HG03159 (cell line): ENCODE data around the gene MBNL2.
"Not testable (repeated sequence)": the region's sequence is repeated elsewhere in the genome, so short reads cannot be mapped to it uniquely, and the experiment has no call there.

ENCODE experiments used
- ATAC-seq: cut with Tn5 transposase; IDR thresholded peaks from one replicate; pipeline ENCODE4 v1.9.1; 2021; ENCODE audit warnings: mild to moderate bottlenecking, moderate library complexity; ENCODE audit not compliant: unreplicated experiment

MBNL2 gene

DNA sequence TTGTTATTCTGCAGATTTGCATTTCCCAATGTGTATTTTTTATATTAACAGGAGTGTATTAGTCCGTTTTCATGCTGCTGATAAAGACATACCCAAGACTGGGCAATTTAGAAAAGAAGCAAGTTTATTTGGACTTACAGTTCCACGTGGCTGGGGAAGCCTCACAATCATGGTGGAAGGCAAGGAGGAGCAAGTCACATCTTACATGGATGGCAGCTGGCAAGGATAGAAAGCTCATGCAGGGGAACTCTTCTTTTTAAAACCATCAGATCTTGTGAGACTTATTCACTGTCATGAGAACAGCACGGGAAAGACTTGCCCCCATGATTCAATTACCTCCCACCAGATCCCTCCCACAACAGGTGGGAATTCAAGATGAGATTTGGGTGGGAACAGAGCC is 14.9 kb upstream of the MBNL2 start:
- ATAC-seq: not testable (repeated sequence)

DNA sequence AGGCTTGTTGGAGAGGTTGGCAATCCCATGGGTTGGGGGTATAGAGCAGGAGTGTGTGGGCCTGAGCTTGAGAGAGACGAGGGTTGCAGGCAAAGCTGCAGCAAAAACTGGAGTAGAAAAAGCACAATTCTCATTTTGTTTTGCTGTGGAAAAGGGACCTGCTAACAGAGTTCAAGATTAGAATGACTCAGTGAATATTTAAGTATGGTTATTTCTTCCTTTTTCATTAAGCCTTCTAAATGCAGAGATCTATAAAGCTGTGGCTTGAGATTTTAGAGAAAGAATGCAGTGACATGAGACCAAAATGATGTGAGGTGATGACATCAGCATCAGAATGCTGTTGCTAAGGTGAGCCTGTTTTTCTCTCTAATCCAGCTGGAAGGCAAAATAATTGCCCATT is 10.8 kb upstream of the MBNL2 start:
- ATAC-seq: no peak

DNA sequence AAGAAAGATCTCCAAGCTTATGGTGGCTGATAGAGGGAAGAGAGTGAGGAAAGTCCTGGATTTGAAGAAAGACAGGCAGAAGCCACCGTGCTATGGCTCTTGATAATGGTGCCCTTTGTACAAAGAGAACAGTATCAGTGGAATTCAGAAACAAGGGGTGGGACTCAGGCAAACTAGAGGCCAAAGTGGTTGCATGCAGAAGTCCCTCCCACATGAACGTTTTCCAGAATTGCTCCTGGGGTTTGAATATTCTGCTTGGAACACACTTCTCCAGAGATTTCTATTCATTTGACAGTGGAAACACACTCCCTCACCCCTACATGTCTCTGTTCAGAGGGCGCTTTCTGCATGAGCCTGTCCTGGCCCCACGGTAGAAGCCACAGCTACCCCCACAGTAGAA is 10.1 kb upstream of the MBNL2 start:
- no peak for ATAC-seq

DNA sequence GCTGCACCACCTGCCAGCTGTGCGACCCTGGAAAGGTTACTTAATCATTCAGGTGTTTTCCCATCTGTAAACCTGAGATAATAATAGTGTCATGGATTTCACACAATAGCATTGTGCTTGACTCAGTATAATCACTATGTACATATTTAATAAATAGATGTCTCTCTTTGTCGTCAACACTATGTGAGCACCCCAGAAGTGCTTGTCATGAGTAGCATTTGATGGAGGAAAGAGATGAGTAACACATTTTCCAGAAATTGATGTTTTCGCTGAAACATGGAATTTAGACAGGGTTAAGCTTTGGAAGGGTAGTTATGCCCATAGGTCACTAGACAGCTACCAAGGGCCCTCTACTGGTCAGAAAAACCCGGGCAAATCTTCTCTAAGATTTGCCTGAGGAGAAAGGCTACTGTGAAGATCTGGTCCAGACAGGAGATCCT is 9.5 kb upstream of the MBNL2 start:
- ATAC-seq: no peak

DNA sequence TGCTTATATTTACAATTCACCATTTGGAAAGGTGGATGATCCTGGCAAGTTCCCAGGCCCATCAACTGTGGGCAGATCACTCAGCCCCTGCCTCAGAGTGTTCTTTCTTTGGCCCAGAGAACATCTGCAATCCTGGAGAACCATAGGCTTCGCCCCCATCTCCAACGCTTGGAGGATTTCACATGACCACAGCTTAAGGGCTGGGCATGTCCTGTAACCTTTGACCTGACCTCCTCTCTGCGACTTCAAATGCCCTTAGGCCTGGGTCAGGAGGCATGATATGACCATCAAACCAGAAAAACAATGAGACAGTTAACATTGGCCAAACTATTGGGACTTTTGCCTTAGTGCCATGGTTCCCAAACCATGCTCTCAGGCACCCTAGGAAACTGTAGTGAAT is 7.2 kb upstream of the MBNL2 start:
- ATAC-seq: peak; percentile 4

DNA sequence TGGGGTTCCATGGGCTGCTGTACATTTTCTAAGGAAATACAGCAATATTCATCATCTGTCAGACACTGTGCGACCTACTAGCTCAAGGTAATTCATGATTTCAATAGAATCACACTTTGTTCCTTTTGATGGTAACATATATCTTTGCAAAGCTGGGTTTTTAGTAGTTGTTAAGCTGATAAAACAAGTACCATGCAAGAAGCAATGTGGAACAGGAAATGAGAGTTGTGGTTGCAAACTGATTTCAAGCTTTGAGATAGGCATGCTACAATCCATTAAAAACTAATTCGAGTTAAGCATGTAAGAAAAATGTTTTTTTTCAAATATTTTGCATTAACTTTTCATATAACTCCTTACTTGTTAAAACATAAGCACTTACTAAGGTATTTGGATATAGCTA is 6.8 kb upstream of the MBNL2 start:
- peak; percentile 59 for ATAC-seq

DNA sequence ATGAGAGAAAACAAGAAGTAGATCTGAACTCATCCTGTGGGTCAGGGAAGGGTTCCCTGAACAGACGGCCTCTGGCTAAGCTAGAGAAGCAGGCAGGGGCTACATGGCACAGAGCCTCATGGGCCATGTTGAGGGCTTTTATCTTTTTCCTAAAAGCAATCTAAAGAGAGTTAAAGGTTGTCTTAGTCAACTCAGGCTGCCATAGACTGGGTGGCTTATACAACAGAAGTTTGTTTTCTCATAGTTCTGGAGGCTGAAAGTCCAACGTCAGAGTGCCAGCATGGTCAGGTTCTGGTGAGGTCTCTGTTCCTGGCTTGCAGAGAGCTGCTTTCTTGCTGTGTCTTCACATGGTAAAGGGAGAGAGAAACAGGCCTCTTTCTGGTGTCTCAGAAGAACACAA is 2.9 kb upstream of the MBNL2 start:
- ATAC-seq: no peak

DNA sequence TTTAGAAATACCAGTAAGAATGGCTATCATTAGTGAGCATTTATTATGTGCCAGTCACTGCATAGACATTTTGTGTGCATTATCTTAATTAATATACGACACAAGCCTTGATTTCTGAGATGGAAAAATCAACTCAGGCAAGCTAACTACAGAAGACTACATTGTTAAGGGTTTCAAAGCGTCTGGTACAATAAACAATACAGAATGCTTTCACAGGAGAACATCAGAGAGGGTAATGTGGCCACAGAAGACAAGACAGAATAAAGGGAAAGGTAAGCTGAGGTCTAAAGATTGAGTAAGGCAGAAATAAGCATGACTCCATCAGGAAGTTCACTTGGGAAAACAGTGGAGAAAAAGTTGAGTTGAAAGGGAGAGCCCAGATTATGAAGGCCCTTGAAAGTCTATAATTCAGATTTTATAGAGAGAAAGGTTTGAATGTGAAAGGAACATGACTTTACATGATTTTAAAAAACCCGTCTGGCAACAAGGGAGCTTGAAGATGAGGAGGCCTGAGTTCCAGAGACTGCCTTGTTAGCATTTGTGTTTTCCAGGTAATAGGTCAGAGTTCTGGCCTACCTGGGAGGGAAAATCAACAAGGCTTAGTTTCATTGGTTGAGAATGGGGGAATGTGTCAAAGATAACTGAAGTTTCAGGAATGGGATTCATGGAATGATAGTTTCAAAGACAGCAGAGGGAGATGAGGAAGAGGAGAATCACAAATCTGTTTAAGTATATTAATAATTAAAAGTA is 1.8 kb upstream of the MBNL2 start:
- ATAC-seq: no peak

DNA sequence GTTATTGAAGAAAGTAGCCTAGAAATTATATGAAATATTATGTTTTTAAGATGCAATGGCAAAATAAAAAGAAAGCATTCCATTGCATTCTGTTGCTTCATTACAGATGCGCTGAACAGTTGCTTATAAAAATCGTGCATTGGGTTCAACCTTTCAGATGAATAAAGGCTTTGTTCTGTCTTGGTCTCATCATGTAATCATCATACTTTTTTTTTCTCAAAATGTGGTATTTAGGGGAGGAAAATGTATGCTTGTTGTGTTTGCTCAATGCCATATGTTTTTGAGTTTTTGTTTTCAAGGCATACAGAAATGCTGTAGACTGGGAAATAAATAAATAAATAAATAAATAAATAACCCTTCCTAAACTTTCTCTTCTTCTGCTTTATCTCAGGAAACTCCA is 1.1 kb upstream of the MBNL2 start:
- no peak for ATAC-seq

DNA sequence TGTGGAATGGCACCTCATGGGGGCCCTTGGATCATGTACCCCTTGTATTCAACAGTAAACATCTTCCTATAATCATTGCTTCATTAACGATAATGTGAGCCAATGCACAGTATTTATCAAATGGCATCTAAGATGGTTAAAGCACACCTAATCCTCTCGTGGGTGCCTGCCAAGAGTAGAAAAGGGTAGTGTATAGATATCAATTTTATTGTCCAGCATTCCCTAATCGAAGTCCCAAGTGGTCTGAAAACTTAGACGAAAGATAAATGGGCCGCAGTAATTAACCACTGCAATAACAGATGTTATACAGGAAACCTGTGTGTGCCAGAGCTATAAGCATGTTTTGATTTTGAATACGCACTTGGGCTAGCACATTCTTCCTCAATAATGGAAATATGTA is 667 bp upstream of the MBNL2 start:
- ATAC-seq: no peak

DNA sequence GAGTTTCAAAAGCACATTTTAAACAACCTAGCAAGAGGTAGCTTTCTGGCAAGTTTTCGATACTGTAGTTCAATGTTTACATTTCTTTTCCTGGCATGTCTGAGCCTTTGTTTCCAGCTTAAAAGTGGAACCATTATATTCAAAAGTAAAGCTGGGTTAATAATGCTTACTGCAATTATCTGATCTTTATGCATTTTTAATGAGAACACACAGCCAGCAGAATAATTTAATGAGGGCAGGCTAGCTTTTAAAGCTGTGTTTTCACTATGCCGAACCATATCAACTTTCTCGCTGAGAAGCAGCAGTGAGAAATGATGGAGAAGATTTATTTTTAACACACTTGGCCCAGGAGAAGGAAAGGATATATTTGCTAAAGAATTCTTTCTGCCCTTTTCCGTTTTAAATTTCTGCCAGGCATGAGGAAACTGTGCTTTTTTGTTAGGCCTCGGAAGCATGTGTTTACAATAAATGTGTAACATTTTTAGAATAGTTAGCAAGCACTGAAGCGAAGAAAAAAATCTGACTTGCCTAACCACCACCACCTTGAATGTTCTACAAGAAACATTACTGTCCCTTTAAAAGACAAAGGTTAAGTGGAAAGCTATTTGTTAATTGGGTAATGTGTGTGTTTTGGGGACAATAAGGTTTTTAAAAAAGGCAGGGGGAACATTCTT is 1.0 kb downstream of the MBNL2 start:
- ATAC-seq: no peak

DNA sequence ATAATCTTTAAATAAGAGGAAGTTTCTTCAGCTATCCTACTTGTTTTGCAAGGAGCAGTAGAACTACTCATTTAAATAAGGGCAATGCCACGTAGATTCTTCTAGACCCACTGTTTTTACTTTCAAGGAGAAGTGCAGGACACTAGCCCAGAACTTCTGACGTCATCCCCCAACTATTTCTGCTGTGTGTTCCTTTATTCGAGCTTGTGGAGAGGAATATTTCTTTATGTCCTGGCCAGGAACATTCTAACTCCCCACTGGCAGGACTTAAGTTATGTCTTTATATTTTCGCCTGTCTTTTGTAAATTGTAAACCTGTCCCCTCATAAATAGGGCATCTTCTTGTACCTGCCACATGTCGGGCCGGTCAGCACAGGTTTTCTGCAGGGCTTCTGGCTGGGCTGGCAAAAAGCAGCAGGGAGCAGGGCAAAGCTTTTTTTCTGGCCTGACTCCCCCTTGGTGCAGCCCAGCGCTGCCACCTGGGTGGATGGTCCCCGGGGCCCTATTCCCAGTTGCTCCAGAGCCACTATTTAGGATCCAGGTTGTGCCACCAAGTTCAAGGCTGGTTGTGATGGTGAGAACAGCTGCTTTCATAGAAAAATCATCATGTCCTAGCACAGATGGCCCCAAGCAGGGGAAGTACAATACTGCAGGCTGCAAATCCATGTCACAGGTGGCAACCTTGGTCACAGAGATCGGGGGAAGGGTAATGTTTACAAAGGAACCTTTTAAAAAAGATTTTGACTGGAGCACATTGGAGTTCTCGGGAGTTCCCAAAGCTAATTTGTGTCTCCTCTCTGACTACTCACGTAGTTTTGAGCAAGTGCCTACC is 1.8 kb downstream of the MBNL2 start:
- ATAC-seq: no peak

DNA sequence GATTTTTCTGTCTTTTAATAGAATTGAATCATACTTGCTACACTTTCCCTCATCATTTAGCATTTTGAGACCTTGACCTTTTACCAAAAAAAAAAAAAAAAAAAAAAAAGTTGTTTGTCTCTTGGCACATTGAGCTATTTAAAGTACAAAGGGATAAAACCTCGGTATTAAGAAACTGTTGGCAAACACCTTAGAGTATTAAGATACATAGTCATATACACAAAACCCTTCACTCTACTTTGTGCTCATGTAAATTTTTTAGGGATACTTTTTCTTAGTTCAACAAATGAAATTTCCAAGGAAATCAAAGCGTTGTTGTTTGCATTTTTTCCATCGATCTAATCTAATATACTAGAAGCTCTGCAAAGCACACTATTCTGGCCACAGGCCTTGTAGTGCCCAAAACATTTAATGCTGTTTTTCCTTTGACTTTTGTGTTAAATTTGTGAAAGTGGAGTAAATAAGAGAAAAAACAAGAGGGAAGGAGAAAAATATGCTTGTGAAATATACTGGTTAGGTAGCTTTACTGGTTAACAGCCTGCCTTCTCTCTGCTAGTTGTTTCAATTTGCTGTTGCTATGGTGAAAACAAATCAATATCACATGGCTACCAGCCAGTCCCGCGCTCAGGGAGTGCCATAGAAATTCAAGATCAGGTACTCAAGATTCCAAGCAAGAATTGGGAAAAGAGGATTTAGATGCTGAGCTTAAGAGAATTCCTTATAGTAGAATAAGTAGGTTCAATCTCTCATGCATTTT is 2.6 kb downstream of the MBNL2 start:
- ATAC-seq: no peak

DNA sequence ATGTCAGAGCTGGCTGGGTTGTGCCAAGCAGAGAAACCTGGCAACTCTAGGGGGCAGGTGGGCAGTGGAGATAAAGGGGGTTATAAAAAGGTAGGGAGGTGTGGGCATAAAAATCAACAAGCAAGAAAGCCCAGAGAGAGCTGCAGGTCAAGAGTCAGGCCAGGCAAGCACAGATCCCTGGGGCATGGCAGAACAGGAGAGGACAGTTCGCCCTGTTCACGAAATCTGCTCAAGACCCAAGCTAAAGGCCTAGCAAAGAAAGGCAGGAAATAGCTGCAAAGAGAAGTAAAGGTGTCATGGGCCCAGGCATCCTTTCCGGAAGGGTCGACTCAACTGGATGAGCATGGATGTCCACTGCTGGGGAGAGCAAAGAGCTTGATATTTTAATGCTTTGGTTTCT is 3.4 kb downstream of the MBNL2 start:
- ATAC-seq: no peak

DNA sequence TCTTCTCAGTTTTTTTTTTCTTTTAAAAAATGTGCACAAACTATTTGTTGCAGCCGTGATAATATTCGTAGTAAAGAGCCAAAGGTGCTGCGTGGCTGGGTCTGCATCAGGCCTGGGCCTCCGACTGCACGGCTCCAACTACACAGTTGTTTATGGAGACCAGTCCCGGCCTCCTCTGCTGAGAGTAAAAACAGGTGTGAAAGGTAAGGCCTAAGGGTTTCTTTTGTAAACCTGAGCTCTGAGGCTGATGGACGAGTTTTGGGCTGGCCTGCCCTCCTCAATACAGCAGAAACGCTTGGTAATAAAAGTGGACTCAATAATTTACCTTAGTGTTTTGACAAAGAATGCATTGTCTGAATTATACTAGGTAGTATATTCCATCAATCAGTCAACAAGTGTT is 3.9 kb downstream of the MBNL2 start:
- ATAC-seq: no peak

DNA sequence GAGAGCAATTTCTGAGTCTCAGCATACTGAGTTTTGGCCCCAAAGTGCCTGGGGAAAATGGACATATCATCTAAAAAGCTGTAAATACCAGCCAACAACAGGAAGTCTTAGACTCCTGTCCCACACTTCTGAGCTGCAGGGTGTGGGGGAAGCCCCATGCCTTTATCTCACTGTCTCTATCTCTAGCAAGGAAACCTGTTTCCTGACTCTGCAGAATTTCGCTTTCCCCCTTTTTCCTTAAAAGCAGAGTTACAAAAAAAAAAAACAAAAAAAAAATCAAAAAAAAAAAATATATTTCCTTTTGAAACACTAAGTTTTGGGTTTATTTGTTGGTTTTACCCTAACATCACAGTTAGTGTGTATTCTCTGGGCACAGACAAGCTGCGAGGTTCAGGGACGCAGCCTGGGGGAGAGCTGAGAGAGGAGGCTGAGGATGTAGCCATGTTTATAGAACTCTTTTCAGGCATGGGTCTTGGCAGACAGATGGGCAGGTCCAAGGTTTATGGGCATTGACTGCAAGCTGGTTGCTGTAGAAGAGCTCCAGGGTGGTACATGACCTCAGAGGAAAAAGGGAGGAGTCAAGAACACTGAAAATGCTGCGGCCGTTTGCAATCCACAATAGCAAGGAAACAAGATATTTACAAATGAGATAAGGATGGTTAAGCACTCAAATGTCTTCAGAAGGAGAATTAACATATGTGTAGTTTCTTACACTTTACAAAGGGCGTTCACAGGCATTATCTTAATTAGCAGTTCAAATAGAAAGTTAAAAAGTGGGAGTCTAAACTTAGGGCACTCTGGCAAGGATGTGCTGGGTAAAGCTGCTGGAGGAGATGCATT is 4.9 kb downstream of the MBNL2 start:
- peak; percentile 48 for ATAC-seq

DNA sequence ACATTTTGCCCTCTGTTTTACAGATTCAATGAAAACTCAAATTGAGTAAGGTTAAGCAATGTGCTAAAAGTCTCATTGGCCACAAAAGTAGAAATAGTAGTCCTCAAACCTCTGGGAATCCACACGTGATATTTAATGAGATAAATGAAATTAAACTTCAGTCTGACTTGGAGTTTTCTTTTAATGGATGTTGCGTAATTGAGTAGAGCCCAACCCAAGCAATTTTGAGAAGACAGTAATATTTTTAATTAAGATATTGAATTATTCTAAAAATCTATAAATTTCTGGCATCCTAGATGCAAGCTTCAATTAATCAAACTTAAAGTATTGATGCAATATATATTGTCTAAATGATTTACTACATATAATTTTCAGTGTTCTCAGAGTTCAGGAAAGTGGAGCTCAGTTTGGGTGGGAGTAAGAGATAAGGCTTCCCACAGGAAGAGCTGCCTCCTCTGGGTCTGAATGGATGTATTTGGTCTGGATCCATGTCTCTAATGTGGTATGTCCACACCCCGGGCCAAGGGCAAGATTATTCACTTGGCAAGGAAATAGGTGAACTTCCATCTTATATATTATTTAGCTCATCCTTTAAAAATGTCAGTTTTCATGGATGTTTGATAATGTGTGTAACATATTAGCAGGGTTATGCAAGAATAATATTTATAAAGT is 6.9 kb downstream of the MBNL2 start:
- ATAC-seq: no peak

DNA sequence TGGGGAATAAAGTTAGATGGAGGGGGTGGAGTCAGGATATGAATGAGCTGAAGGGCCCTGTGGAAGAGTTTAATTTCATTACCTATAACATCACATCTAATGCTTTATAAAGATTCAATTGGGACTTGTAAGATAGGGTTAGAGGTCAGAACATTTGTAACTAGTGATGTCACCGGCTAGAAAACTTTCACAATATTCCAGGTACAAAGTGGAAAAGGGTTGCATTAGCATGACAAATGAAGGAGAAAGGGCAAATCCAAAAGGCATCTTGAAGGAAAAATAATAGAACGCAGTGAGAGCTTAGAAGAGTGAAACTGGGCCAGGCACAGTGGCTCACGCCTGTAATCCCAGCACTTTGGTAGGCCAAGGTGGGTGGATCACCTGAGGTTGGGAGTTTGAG is 7.6 kb downstream of the MBNL2 start:
- ATAC-seq: no peak

DNA sequence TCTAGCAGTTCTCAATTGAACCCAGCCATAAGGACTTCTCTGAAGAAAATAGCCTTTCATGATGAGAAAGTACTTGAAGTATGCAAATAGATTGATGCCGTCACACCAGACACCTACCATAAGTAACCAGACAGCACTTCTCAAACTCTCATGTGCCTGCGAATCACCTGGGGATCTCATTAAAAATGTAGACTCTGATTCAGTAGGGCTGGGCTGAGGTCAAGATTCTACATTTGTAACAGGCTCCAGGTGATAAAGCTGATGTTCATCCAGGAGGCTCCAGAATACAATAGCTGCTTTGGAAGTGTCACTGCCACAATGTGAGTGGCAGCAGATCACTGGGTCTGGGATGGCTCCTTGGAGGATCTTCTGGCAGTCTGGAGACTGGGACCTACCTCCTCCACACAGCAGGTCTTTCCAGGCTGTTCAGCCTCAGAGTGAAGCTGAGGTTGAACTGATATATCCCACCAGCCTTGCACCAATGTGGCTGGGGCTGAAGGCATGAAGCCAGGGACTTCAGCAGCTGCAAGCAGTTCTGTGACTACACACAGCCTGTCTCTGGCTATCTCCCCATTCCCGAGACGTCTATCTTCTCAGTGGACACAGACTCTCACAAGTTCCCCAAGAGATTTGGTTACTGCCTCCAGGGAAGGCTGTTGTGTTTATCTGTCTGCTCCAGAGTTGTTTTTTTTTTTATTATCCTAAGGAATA is 9.1 kb downstream of the MBNL2 start:
- no peak for ATAC-seq
